HG03565 (cell line): ENCODE data around the gene THAP5.

Experiments
- ATAC-seq: cut with Tn5 transposase; IDR thresholded peaks from one replicate; pipeline ENCODE4 v1.9.1; 2021; ENCODE audit warnings: mild to moderate bottlenecking, moderate library complexity; ENCODE audit not compliant: unreplicated experiment

THAP5 gene

GRCh38 chr7:108535744-108536143 lies 33.8 kb downstream of the THAP5 start:
- no peak for ATAC-seq

- no peak for ATAC-seq
Observed at GRCh38 chr7:108535257-108535656, 34.2 kb downstream of the THAP5 start.

- no peak for ATAC-seq
Observed at GRCh38 chr7:108533712-108534111, 35.8 kb downstream of the THAP5 start.

- ATAC-seq: no peak
Observed at GRCh38 chr7:108529341-108529740, 40.2 kb downstream of the THAP5 start.

GRCh38 chr7:108528183-108528712 lies 41.3 kb downstream of the THAP5 start:
- ATAC-seq: no peak

- ATAC-seq: no peak
Observed at GRCh38 chr7:108526768-108527017, 42.8 kb downstream of the THAP5 start.

- ATAC-seq: peak; percentile 88
Observed at GRCh38 chr7:108525985-108526767, 43.3 kb downstream of the THAP5 start, which contains the start of gene PNPLA8. Gene PNPLA8, minus strand, starts transcription at chr7:108526135. Its CDS starts 10,644 bp downstream, at chr7:108515491.

GRCh38 chr7:108525327-108525984 lies 44.0 kb downstream of the THAP5 start:
- peak; percentile 28 for ATAC-seq

GRCh38 chr7:108522780-108523179 lies 46.7 kb downstream of the THAP5 start:
- no peak for ATAC-seq

GRCh38 chr7:108517951-108518350 lies 51.6 kb downstream of the THAP5 start:
- ATAC-seq: no peak

- no peak for ATAC-seq
Observed at GRCh38 chr7:108515630-108516029, 53.9 kb downstream of the THAP5 start.

GRCh38 chr7:108515013-108515412 lies 54.5 kb downstream of the THAP5 start:
- ATAC-seq: no peak
